Measurements from ENCODE around the gene ROS1.
"Not testable (repeated sequence)": the region's sequence is repeated elsewhere in the genome, so short reads cannot be mapped to it uniquely, and the experiment has no call there.

ROS1 gene

DNA sequence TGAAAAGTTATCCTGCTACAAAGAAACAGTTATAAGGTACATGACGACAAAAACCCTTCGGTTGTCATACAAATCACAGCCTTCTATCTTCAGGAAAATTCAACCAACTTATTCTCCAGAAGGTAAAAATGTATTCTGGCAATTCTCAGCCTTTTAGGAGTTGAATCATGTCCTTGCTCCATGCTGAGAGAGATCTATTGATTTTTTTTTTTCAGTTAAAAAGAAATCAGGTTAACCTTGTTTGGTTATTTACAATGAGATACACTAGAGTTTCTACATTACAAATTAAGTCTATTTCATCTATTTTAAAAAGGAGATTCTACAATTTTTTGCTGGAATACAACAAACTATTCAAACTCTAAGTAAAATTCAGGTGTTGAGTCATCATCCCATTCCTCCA is 45.4 kb downstream of the ROS1 start:
- no peak for DNase-seq (ENCODE audit: low spot score)

DNA sequence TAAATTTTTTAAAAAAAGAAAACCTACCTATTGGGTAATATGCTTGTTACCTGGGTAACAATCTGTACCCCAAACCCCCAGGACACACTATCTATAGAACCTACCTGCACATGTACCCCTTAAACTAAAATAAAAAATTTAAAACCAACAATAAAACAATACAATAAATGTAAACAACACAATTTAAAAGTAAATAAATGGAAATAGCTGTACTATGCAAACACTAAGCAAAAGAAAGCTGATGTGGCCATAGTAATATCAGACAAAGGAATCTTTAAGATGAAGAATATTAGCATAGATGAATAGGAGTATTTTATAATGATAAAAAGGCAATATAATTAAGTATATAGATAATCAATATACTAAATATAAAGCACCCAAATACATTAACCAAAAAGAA is 50.3 kb downstream of the ROS1 start:
- DNase-seq (ENCODE audit: low spot score), result no peak

DNA sequence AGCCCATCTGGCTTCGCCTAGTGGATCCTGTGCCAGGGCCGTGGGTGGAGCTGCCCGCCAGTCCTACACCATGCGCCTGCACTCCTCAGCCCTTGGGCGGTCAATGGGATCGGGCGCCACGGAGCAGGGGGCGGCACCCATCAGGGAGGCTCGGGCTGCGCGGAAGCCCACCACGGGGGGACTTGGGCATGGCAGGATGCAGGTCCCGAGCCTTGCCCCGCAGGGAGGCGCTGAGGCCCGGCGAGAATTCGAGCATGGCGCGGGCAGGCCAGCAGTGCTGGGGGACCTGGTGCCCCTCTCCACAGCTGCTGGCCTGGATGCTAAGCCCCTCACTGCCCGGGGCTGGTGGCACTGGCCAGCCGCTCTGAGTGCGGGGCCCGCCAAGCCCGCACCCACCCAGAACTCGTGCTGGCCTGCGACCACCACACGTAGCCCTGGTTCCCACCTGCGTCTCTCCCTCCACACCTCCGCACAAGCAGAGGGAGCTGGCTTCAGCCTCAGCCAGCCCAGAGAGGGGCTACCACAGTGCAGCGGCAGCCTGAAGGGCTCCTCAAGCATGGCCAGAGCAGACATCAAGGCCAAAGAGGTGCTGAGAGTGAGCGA is 52.4 kb downstream of the ROS1 start:
- no peak for DNase-seq (ENCODE audit: low spot score)

DNA sequence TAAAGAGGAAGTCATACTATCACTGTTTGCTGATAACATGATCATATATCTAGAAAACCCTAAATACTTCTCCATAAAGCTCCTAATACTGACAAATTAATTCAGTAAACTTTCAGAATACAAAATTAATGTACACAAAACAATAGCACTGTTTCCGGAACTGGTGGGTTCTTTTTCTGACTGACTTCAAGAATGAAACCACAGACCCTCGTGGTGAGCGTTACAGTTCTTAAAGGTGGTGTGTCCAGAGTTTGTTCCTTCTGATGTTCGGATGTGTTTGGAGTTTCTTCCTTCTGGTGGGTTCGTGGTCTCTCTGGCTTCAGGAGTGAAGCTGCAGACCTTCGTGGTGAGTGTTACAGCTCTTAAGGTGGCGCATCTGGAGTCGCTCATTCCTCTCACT is 53.5 kb downstream of the ROS1 start:
- not testable (repeated sequence) for DNase-seq (ENCODE audit: low spot score)

DNA sequence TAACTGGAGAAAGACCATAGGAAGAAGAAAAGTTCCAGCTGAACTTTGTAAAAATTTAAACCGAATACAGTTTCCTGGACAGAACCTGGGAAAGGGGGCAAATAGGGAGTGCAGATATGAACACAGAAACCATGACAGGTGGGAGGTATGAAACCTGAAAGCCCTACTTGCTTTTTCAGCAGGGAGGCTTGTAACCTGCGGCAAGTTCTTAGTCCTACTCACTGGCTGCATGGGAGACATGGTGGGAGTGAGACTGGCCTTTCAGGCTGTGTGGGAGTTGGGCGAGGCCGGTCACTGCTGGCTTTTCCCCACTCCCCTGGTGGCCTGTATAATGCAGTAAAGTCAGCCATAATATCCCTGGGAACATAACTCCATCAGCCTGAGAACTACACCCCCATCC is 54.2 kb downstream of the ROS1 start:
- DNase-seq (ENCODE audit: low spot score), result no peak

DNA sequence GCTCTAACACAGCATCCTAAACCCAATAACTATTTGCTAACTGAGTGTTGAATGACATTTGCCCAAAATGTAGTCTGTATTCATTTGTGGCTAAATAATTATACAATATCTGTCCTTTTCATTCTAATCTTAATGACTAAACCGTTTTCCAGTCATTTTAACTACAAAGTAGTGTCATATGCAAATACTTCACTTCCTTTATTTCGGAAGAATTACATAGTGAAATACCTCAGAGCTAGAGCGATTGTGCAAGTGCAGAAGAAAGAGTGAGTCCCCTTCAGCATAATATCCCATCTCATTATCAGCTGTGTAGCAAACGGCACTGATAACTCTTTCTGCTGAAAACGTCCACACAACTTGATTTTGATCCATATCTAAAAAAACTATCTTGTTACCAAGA is 66.2 kb downstream of the ROS1 start:
- DNase-seq (ENCODE audit: low spot score), result no peak

DNA sequence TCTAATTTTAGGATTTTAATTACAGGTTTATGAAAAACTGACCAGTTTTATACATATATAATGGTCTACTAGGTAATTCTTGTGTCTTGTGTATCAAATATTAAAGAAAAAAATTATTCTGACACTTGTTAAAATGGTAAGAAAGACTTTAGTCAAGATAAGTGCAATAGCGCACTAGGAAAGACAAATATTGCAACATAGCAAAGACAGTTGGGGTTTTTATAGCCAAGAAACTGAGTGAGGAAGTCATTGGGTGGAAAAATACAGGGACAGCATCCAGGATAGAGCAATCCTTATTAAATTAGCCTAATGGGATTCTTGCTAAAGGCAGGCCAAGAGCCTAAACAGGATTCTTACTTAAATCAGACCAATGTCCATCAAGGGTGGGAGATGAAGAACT is 71.1 kb downstream of the ROS1 start:
- no peak for DNase-seq (ENCODE audit: low spot score)

DNA sequence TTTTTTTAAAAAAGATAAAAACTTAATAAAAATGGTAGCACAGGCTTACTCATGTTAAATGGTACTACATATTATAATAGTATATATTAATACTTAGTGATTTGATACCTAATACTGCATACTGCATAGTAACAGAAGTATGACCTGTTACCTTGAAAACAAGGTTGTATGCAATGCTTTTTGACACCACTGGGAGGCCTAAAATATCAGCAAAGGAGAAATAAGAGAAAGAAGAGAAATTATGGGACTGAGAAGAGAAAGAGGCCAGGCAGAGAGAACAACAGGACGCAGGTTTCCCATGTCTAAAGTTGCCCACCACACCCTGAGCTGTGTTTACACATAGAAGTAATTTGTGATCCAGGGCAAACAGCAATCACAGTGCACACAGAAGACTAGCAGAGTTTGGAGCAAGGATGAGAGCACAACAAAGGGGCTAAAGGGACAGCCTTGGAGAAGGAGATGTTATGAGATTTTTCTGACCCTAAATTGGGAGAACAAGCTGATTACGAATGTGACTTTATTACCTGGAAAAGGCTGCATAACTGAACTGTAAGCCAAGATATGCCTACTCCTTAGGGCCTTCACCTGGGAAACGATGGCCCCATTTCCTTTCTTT is 73.2 kb downstream of the ROS1 start:
- no peak for DNase-seq (ENCODE audit: low spot score)

DNA sequence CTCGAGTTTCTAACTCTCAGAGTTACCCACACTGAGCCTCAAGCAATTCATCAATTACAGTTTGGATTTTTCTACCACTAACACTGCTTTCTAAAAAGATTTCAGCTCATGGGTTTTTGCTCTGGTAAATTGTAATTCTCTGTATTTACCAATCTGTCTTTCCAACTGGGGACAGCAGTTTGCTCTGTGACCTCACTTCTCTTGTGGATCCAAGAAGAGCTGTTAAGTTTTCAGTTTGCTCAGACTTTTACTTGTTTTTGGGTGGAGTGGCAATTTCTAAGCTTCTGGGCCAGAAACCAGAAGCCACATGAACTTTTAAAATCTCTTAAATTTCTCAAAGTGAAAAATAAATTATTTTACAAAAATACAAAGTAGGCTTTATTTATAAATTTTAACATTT is 74.2 kb downstream of the ROS1 start:
- no peak for DNase-seq (ENCODE audit: low spot score)

DNA sequence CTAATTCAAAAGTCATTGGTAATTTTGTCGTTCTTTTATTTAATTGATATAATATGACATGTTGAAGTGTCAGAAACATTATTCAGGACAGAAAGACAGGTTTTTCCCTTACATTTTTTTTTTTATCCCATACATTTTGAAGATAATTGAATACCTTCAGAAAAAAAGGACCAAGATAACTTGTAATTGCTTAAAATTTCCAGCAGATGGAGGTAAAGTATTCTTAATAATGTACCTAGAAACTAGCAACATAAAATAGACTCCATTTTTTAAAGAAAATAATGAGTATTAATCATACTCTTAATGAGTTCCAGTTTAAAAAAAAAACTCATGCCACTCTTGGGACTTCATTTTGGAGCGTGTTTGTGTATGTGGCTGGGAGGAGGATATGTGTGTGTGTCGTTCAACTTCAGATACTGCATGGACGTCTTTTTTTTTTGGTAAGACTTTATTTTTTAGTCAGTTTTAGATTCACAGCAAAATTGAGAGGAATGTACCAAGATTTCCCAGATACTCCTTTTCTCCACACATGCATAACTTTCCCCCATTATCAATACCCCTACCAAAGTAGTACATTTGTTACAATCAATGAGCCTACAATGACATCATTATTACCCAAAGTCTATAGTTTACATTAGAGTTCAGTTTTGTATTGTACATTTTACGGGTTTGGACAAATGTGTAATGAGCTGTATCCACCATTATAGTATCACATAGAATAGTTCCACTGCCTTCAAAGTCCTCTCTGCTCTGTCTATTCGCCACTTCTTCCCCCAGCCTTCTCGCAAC is 79.4 kb downstream of the ROS1 start:
- peak; percentile 19 for DNase-seq (ENCODE audit: low spot score)

DNA sequence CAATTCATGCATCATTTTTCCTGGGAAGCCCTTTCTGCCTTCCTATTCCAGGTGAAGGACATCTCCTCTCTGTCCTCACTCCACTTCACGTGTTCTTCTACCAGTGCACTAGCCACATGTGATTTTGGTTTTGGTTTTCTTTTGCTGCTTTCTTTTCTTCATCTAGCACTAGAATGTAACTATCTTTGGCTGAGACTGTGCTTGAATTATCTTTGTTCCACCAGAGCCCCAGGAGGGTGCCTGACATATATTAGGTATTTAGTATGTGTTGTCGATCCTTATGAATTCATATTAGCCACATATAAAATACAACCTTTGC is 80.5 kb downstream of the ROS1 start:
- no peak for DNase-seq (ENCODE audit: low spot score)

DNA sequence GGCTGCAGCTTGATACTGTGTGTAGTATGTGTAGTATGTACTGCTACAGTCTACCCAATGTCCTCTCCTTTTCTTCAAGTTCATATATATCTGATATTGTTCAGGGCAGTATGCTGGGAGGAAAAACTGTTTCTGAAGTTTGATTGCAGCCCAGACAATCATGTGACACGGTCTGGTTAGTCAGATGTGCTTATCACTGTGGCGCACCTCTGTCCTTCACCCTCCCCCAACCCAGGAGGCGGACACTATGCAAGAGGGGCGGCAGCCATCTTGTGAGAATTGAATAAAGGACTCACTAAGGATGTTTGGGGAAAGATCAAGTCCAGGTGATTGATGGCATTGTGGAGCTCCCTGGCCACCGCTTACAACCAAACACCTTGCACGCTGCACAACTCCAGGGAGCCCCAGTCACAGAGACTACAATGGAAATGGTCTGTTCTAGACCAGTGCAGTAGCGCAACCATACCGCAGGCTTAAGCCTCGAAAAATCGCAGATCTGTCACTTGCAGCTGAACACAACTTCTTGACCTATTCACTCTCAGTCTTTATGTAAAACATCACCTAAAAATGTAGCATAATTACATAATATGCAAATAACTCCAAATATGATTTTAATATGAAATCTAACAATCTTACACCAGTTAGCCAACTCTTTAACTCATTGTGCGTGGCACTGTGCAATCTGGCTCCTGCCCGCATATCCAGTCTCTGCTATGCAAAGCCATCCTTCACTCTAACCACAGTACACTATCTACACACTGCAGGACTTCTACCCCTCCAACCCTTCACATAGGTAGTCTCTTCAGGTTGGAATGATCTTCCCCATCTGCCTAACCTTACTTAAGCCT is 81.1 kb downstream of the ROS1 start:
- no peak for DNase-seq (ENCODE audit: low spot score)

DNA sequence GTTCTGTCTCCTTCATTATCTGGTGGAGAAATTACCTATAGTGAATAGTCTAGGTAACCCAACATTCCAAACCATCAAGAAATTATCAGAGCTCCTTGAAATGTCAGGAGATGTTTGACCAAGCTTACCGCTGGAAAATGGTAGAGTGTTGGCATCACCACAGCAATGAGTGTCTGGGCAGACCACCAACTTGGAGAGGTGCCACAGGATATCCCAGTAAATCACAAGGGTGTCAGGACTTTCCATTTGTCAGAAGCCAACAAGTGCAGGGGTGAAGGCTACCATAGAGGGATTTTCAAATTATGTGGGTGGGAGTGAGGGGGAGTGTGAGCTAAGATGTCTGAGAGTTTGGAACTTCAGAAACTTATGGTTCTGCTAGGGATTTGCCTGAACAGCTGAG is 87.2 kb downstream of the ROS1 start:
- no peak for DNase-seq (ENCODE audit: low spot score)

DNA sequence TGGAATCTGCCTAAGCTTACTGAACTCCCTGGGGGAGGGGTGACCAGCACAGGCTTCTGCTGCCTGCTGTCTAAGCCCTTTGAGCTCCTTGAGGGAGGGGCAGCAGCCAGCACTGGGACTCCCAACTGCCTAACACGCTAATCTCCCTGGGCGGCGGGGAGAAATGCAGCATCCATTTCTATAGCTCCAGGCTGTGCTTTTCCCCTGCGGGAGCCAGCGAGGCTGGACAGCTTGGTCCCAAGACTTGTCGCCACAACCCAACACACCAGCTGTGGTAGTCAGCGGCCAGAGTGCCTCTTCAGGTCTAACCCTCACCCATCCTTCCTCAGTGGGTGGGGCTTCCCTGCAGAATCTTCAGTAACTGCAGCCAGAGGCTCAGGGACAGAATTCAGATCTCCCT is 95.8 kb downstream of the ROS1 start:
- no peak for DNase-seq (ENCODE audit: low spot score)

DNA sequence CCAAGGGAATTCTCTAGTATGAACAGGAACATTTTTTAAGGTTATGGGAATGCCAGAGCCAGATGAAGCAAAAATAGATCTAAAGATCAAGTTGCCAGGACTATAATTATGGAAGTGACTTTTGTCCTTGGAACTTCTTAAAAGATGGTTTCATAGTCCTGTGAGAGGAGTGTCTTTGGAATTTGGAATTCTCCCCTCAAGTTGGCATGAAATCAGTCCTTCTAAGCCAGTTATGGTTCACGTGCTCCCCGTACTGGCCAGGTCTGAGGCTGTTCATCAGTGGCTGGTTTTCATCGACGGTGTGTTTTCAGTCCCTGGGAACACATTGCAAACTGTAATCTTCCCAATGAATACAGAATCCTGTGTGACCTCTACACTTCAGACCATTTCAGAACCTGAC is 97.2 kb downstream of the ROS1 start:
- DNase-seq (ENCODE audit: low spot score), result no peak

DNA sequence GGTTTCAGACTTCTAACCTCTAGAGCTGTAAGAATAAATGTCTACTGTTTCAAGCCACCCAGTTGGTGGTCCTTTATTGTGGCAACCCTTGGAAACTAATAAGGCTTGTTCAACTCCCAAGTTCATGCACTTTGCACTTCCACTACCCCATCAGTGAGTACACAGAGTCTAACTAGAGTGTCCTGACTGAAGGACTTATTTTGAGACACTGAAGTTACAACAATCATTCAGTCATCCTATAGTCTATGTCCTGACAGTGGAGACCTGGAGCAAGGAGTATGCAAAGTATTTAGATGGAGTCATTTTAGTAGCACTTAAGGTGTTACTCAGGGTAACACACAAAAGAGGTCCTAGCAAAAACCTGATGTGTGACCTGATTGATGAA is 97.7 kb downstream of the ROS1 start:
- DNase-seq (ENCODE audit: low spot score), result no peak

DNA sequence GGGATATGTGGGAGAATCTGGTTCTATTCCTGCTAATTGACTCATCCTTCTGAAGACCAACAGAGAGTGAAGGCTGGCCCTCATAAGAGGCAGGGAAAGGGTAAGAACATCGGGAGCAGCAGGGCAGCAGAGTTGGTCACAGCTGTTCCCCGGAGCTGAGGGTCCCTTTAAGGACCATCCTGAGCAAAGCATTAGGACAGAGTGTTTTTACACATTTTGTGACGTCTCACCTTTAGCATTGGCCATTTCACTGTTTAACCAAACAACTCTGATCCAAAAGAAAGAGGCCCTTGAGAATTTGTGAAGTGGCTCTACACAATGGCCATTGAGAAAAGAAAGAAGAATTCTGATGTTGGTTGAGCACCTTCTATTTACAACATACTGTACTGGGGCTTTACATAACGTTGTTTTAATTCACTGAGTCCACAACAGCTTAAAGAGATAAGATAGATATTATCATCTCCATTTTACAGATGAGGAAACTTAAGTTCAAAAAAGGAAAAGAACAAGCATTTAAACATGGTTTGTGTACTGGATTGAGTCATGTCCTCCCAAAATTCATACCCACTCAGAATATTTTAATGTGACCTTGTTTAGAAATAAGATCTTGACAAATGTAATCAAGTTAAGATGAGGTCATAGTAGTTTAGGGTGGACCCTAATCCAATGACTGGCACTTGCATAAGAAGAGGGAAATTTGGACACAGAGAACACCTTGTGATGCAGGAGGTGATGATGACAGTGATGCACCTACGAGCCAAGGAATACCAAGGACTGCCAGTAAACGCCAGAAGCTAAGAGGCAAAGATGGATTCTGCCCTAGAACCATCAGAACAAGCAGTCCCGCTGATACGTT is 98.4 kb downstream of the ROS1 start:
- no peak for DNase-seq (ENCODE audit: low spot score)

DNA sequence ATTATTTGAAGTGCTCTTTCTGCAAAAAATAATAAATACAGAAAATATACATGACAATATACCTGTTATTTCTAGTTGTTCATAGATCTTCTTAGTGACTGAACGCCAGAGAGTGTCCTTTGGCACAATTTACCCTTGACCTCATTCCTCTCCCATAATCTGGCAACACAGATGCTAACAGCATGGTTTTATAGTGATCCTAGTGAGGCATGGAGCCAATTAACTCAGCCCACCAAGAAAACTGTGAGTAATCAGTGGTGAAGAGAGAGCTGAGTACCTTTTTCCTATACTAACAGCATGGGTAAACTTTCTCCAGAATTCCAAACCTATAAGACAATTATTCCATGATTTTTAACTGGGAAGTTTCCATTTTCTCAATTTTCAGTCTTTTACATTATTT is 99.3 kb downstream of the ROS1 start:
- DNase-seq (ENCODE audit: low spot score), result no peak

DNA sequence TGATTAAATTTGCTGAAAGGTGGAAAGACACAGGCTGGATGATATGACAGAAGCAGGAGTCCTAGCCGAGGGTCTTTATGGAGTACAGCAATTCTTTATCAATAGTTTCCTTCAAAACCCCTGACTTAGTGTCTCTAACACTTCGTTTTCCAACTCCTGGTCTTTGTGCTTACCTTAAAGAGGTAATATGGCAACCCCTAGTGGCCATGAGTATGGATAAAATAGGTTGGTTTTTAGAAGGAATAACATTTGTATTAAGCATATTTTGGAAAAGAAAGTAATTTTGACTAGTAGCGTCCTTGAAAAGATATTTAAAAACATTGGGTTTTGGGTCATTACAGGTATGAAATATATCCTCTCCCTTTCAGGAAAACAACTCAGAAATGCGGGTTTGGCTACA is 108.5 kb downstream of the ROS1 start:
- DNase-seq (ENCODE audit: low spot score), result no peak

DNA sequence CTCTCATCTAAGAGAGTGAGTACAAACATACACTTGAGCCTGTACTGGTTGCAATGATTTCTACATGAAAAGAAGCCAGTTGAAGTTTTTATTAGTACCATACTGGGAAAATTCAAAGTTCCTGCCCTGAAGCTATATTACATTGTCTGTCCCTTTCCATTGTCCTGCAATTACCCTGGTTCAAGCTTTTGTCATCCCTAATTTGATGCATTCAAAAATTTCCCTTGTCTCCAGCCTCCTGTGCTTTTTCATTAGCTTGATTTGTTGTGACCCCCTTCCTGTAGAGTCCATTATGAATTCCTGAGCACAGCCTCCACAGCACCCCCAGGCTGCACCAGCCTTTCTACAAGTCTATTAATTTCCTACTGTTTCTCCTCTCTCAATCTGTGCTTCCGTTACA is 114.0 kb downstream of the ROS1 start:
- DNase-seq (ENCODE audit: low spot score), result no peak

DNA sequence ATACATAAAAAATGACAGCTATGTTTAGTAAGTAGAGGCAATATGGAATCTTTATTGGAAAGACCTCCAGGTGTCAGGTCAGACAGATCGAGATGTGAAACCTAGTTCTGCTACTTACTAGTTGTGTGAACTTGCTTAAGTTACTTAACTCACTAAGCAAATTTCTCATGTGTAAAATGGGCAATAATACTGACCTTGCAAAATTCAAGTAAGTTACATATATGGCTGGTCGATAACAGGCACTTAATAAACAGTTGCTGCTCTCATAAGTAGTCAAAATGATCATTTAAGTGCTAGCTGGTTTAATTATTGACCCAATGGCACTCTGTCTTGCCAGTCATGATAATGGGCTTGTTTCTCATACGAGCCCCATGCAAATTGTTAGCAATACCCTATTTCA is 114.4 kb downstream of the ROS1 start:
- DNase-seq (ENCODE audit: low spot score), result no peak

DNA sequence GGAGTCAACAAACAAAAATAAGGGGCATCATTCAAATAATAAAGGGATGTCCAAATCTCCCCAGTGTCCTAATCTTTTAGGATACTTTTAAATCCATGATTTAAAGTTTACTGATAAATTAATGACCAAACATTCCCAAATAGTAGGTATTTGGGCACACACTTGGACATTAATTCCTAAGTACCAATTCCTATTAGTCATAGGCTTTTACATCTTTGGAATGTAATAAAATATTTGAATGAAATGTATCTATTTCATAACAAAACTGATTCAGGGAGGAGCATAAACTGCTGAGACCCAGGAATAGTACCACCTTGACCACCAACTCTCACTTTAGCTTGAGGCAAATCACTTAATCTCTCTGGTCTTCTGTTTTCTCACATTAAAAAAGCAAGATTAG is 116.1 kb downstream of the ROS1 start:
- no peak for DNase-seq (ENCODE audit: low spot score)

All from hematopoietic multipotent progenitor cell treated with erythropoietin and hydrocortisone succinate and interleukin-3 and kit ligand, for 17 days (in vitro differentiated cells).